ENCODE measurements around the gene FCN1. TPM values are rescaled to one million over a fixed set of nuclear protein-coding genes. Genes with fewer than 3 reads are reported as not detected.

FCN1 gene
- total and polyA plus RNA-seq, 2 donors (not counting 1 experiment from before 2014, with no cell fraction given): not detected

DNA sequence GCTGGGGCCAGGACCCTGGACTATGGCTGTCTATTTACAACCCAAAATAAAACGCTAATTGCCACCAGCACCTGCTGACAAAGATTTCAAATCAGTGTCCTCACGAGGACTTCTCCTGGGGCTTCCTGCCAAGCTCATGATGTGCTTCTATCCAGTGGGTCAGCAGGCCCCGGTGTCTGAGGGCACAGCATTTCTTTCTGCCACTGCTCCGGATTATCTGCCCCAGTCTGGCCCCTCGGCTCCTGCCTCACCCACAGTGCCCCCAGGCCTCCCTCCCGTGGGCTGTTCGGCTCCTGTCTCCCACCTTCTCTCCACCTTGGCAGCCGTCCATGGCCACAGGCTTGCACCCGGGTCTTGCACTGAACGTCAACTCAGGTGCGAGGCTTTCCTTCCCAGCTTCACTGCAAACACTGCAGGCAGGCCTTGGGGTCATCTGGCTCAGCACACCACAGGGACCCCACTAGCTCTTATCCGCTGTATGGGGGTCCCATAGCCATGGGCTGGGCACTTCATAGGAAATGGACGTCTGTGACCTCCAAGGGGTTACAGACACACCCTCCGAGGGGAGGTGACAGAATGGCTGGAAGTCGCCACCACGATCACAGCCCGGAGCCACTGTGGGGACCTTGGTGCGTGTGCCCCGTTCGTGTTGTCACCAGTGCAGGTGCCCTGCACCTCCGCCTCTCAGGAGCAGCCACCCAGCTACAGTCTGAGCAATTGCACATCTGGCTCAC, 43.8 kb upstream of the FCN1 start:
- H2AFZ ChIP-seq (ENCODE audit: low read length): no peak overlapping the region
- no peak for DNase-seq (ENCODE audit: low read depth in 2 of 2)

GRCh38 chr9:134960701-134961181, 43.0 kb upstream of the FCN1 start:
- Histone ChIP-seq H3K9me3 (ENCODE audit: control insufficient read depth, insufficient read depth, low read depth, low read length) (no peaks in the 10 kb centered on the region), H3K27ac (ENCODE audit: insufficient read depth, low read length) (no peak overlapping the region), H3K27me3 (ENCODE audit: control insufficient read depth, insufficient read depth, low read length) (no peaks in the 10 kb centered on the region), H3K4me1 (ENCODE audit: control insufficient read depth, extremely low read depth, insufficient read depth, low read length) (no peaks in the 10 kb centered on the region), H3K4me3 (replicated peaks in 1 of 4; ENCODE audit: control extremely low read depth in 1 of 4, insufficient read depth in 1 of 4, low read depth in 3 of 4, low read length in 4 of 4) (no peak overlapping the region), H3K9ac (ENCODE audit: insufficient read depth, low read length) (no peak overlapping the region), H3K4me2 (ENCODE audit: extremely low read depth, insufficient read depth, low read length) (no peak overlapping the region), H4K20me1 (ENCODE audit: control insufficient read depth, extremely low read depth, insufficient read depth, low read length) (no peaks in the 10 kb centered on the region), H2AFZ (ENCODE audit: low read length) (no peak overlapping the region), H3K36me3 (ENCODE audit: control insufficient read depth, insufficient read depth, low read length) (no peaks in the 10 kb centered on the region), H3K79me2 (ENCODE audit: control insufficient read depth, insufficient read depth, low read length) (no peaks in the 10 kb centered on the region)
- no peak for DNase-seq (ENCODE audit: low read depth in 2 of 2)
- no peak for TF ChIP-seq EZH2 (IDR thresholded peaks at IDR 0.05; ENCODE audit: low read length, missing control alignments)
- TF ChIP-seq, protein P1, sequence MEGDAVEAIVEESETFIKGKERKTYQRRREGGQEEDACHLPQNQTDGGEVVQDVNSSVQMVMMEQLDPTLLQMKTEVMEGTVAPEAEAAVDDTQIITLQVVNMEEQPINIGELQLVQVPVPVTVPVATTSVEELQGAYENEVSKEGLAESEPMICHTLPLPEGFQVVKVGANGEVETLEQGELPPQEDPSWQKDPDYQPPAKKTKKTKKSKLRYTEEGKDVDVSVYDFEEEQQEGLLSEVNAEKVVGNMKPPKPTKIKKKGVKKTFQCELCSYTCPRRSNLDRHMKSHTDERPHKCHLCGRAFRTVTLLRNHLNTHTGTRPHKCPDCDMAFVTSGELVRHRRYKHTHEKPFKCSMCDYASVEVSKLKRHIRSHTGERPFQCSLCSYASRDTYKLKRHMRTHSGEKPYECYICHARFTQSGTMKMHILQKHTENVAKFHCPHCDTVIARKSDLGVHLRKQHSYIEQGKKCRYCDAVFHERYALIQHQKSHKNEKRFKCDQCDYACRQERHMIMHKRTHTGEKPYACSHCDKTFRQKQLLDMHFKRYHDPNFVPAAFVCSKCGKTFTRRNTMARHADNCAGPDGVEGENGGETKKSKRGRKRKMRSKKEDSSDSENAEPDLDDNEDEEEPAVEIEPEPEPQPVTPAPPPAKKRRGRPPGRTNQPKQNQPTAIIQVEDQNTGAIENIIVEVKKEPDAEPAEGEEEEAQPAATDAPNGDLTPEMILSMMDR (conservative IDR thresholded peaks at IDR 0.05 in 1 of 2, IDR thresholded peaks at IDR 0.05 in 1 of 2; ENCODE audit: low read depth in 1 of 2, low read length in 2 of 2): no peak

More for the DNA sequence above, 43.8 kb upstream of the FCN1 start:
- Histone ChIP-seq H3K4me2 (ENCODE audit: extremely low read depth, insufficient read depth, low read length) (no peak overlapping the region), H3K27me3 (ENCODE audit: control insufficient read depth, insufficient read depth, low read length) (no peaks in the 10 kb centered on the region), H3K4me3 (replicated peaks in 1 of 4; ENCODE audit: control extremely low read depth in 1 of 4, insufficient read depth in 1 of 4, low read depth in 3 of 4, low read length in 4 of 4) (no peak overlapping the region), H3K79me2 (ENCODE audit: control insufficient read depth, insufficient read depth, low read length) (no peaks in the 10 kb centered on the region), H3K4me1 (ENCODE audit: control insufficient read depth, extremely low read depth, insufficient read depth, low read length) (no peaks in the 10 kb centered on the region), H4K20me1 (ENCODE audit: control insufficient read depth, extremely low read depth, insufficient read depth, low read length) (no peaks in the 10 kb centered on the region), H3K36me3 (ENCODE audit: control insufficient read depth, insufficient read depth, low read length) (no peaks in the 10 kb centered on the region), H3K9me3 (ENCODE audit: control insufficient read depth, insufficient read depth, low read depth, low read length) (no peaks in the 10 kb centered on the region), H3K9ac (ENCODE audit: insufficient read depth, low read length) (no peak overlapping the region), H3K27ac (ENCODE audit: insufficient read depth, low read length) (no peak overlapping the region)
- no peak for TF ChIP-seq EZH2 (IDR thresholded peaks at IDR 0.05; ENCODE audit: low read length, missing control alignments)
- TF ChIP-seq, protein P1 (conservative IDR thresholded peaks at IDR 0.05 in 1 of 2, IDR thresholded peaks at IDR 0.05 in 1 of 2; ENCODE audit: low read depth in 1 of 2, low read length in 2 of 2): no peak

GRCh38 chr9:134959971-134960310, 42.2 kb upstream of the FCN1 start:
- Histone ChIP-seq H3K9ac (ENCODE audit: insufficient read depth, low read length) (no peak overlapping the region), H2AFZ (ENCODE audit: low read length) (no peak overlapping the region), H3K27me3 (ENCODE audit: control insufficient read depth, insufficient read depth, low read length) (no peaks in the 10 kb centered on the region), H3K4me3 (replicated peaks in 1 of 4; ENCODE audit: control extremely low read depth in 1 of 4, insufficient read depth in 1 of 4, low read depth in 3 of 4, low read length in 4 of 4) (no peak overlapping the region), H4K20me1 (ENCODE audit: control insufficient read depth, extremely low read depth, insufficient read depth, low read length) (no peaks in the 10 kb centered on the region), H3K4me2 (ENCODE audit: extremely low read depth, insufficient read depth, low read length) (no peak overlapping the region), H3K79me2 (ENCODE audit: control insufficient read depth, insufficient read depth, low read length) (no peaks in the 10 kb centered on the region), H3K36me3 (ENCODE audit: control insufficient read depth, insufficient read depth, low read length) (no peaks in the 10 kb centered on the region), H3K4me1 (ENCODE audit: control insufficient read depth, extremely low read depth, insufficient read depth, low read length) (no peaks in the 10 kb centered on the region), H3K9me3 (ENCODE audit: control insufficient read depth, insufficient read depth, low read depth, low read length) (no peaks in the 10 kb centered on the region), H3K27ac (ENCODE audit: insufficient read depth, low read length) (no peak overlapping the region)
- TF ChIP-seq, protein P1 (conservative IDR thresholded peaks at IDR 0.05 in 1 of 2, IDR thresholded peaks at IDR 0.05 in 1 of 2; ENCODE audit: low read depth in 1 of 2, low read length in 2 of 2): no peak
- TF ChIP-seq EZH2 (IDR thresholded peaks at IDR 0.05; ENCODE audit: low read length, missing control alignments): no peak
- DNase-seq (ENCODE audit: low read depth in 2 of 2): no peak

Data from fibroblast of lung (primary cell).